B cell (primary cell): ENCODE measurements around the gene FER.

Experiments
- CTCF ChIP-seq: fragments of 200-600 bp; IDR thresholded peaks from one replicate; pipeline ENCODE4 v1.8.0; 2022; ENCODE audit warnings: antibody characterized with exemption, mild to moderate bottlenecking
- EZH2 ChIP-seq: IDR thresholded peaks from 2 replicates; pipeline ENCODE4 v1.6.1; 2012; ENCODE audit warnings: borderline replicate concordance, low read depth, mild to moderate bottlenecking, moderate library complexity, low read length; ENCODE audit not compliant: insufficient read depth, poor library complexity, severe bottlenecking

GRCh38 chr5:108884736-108885135 lies 137.0 kb downstream of the FER start:
- no peak for TF ChIP-seq EZH2
- no peak for TF ChIP-seq CTCF
